ENCODE data around the gene BCKDHB.

The BCKDHB gene

DNA sequence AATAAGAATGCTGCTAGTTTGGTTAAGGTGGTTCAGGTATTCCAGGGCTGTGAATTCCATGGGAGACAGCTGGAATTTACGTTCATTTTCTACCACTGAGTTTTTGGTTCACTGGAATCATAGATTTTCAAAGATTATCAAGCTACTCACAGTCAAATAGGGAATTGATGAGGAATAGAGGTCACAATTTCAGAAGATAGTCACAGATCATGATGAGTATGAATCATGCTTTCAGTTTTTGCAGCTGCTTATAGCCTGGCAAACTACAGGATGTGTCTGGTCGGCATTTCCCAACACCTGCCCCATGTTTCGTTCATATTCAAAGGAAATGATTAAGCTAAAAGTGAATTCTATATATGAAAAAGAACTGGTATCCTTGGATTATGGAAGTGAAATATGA, 58.7 kb downstream of the BCKDHB start:
- peak in 1 of 2 donors; percentile 84 for DNase-seq (ENCODE audit: low read depth in 2 of 2)
- TF ChIP-seq, protein P1, sequence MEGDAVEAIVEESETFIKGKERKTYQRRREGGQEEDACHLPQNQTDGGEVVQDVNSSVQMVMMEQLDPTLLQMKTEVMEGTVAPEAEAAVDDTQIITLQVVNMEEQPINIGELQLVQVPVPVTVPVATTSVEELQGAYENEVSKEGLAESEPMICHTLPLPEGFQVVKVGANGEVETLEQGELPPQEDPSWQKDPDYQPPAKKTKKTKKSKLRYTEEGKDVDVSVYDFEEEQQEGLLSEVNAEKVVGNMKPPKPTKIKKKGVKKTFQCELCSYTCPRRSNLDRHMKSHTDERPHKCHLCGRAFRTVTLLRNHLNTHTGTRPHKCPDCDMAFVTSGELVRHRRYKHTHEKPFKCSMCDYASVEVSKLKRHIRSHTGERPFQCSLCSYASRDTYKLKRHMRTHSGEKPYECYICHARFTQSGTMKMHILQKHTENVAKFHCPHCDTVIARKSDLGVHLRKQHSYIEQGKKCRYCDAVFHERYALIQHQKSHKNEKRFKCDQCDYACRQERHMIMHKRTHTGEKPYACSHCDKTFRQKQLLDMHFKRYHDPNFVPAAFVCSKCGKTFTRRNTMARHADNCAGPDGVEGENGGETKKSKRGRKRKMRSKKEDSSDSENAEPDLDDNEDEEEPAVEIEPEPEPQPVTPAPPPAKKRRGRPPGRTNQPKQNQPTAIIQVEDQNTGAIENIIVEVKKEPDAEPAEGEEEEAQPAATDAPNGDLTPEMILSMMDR (IDR thresholded peaks at IDR 0.05; ENCODE audit: low read depth, low read length) = no peak
- no peak overlapping the region for H3K4me3 ChIP-seq (replicated peaks in 1 of 2; ENCODE audit: low read depth in 2 of 2, low read length in 2 of 2)

DNA sequence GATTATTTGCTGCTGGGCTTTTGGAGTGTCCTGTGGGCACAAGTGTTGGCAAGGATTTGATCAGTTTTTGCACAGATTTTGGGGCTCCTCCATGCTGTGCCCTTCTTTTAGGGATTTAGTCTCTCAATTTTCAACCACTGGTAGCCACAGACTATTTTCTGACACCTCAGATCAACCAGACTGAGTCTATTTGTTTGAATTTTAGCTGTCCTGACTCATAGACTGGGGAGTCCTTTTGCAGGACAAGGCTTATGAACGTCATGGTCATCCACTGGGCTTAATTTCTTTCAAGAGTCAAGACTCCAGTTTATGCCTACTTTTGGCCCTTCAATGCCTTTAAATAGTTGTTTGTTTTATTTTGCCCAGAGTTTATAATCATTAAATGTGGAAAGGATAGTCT, 59.3 kb downstream of the BCKDHB start:
- TF ChIP-seq, protein P1 (IDR thresholded peaks at IDR 0.05; ENCODE audit: low read depth, low read length) = no peak
- no peak overlapping the region for H3K4me3 ChIP-seq (replicated peaks in 1 of 2; ENCODE audit: low read depth in 2 of 2, low read length in 2 of 2)
- DNase-seq (ENCODE audit: low read depth in 2 of 2) = peak in 1 of 2 donors; percentile 41

DNA sequence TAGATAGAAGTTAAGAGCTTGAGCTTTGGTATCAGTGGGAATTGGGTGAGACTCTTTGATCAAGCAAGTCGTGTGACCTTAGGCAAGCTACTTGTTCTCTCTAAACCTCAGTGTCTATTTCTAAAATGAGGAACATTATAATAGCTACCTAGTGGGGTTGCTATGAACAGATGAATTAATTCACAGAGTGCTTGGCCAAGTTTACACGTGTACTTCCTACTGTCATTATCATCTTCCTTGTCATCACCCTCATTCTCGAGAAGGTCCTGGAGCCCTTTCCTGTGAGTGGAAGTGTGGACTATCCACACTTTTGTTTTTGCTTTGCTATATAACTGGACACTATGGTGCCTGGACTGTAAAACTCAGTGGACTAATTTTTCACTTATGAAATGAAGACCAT, 64.0 kb downstream of the BCKDHB start:
- no peak overlapping the region for H3K4me3 ChIP-seq (replicated peaks in 1 of 2; ENCODE audit: low read depth in 2 of 2, low read length in 2 of 2)
- TF ChIP-seq, protein P1 (IDR thresholded peaks at IDR 0.05; ENCODE audit: low read depth, low read length) = no peak
- DNase-seq (ENCODE audit: low read depth in 2 of 2) = no peak

DNA sequence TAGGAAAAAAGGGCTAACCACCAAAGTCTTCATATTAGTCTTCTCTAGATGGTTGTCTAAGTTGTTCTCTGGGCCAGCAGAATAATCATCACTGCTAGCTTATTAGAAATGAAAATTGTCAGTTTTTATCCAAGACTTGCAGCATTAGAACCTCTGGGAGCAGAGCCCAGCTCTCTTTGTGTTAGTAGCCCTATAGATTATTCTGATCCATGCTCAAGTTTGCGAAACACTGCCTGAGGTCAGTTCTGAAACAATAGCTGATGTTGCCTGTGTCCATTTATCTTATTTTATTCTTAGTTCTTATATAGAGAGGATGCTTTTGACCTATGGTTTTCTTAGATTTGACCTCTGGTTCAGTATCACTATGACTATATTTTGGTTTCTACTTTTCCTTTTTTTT, 66.9 kb downstream of the BCKDHB start:
- H3K4me3 ChIP-seq (replicated peaks in 1 of 2; ENCODE audit: low read depth in 2 of 2, low read length in 2 of 2) = no peak overlapping the region
- TF ChIP-seq, protein P1 (IDR thresholded peaks at IDR 0.05; ENCODE audit: low read depth, low read length) = no peak
- peak in 1 of 2 donors; percentile 36 for DNase-seq (ENCODE audit: low read depth in 2 of 2)

DNA sequence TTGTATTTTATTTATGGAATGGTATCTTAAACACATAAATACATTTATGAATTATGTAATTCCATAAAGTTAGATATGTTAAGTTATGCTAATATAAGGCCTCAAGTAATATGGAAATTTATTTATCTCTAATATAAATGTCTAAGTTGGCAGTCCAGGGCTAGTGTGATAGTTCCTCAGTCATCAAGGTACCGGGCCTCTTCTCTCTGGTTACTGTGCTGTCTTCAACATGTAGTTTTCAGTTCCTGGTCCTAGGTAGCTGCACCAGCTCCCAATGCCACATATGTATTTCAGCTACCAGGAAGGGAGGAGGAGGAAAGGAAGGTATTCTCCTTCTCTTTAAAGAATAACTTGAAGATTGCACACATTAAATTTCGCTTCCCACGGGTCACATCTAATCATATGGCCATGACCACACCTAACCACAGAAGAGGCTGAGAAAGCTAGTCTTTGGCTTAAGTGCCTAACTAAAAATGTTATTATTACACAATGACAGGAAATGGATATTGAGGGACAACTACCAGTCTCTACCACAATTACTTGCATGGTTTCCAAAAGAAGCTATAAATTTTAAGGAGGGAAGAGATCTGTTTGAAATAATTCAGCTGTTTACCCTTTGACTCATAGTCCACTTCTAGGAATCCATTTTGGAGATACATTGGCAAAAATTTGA, 68.6 kb downstream of the BCKDHB start:
- TF ChIP-seq, protein P1 (IDR thresholded peaks at IDR 0.05; ENCODE audit: low read depth, low read length) = no peak
- H3K4me3 ChIP-seq (replicated peaks in 1 of 2; ENCODE audit: low read depth in 2 of 2, low read length in 2 of 2) = no peak overlapping the region
- DNase-seq (ENCODE audit: low read depth in 2 of 2) = peak; percentile 51 to 71

DNA sequence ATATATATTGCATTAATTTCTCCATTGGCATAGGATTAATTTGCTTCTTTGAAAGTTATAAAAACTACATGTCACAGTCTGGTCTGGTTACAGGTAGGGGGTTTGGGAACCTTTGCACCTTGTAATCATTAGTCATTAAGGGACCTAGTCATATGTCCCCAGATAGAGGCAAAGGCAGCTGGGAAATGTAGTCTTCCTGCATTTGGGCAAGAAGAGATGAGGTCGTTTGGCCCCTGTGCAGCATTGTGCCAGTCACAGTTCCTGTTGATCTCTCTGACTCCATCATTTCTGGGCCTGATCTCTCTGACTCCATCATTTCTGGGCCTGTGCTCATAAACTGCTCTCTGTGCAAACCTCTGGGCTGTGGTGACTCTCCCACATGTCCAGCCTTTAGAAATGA, 73.2 kb downstream of the BCKDHB start:
- no peak overlapping the region for H3K4me3 ChIP-seq (replicated peaks in 1 of 2; ENCODE audit: low read depth in 2 of 2, low read length in 2 of 2)
- TF ChIP-seq, protein P1 (IDR thresholded peaks at IDR 0.05; ENCODE audit: low read depth, low read length) = no peak
- DNase-seq (ENCODE audit: low read depth in 2 of 2) = no peak

All from cardiac fibroblast (primary cell).